Muscle layer of duodenum (tissue), 2 donors: ENCODE data around the gene DDIT4.
"Not testable (repeated sequence)": the region's sequence is repeated elsewhere in the genome, so short reads cannot be mapped to it uniquely, and the experiment has no call there.

Experiments
- H3K27ac ChIP-seq: one replicate; pipeline ENCODE4 v1.7.0; 2013; ENCODE audit warnings: mild to moderate bottlenecking, low read length
- H3K27me3 ChIP-seq: one replicate; pipeline ENCODE4 v1.7.0; 2013; ENCODE audit warnings: low read depth, mild to moderate bottlenecking, control low read depth, low read length
- H3K36me3 ChIP-seq, 2 donors: one replicate each; pipeline ENCODE4 v1.7.0; 2013; ENCODE audit warnings: low read length in 2 of 2, control low read depth in 1 of 2, mild to moderate bottlenecking in 1 of 2; ENCODE audit not compliant: insufficient read depth in 2 of 2, control insufficient read depth in 1 of 2
- H3K4me1 ChIP-seq, 2 donors: one replicate each; pipeline ENCODE4 v1.7.0; 2013; ENCODE audit warnings: low read length in 2 of 2, mild to moderate bottlenecking in 2 of 2, control low read depth in 1 of 2, moderate library complexity in 1 of 2; ENCODE audit not compliant: insufficient read depth in 2 of 2, control insufficient read depth in 1 of 2
- H3K4me3 ChIP-seq, 2 donors: one replicate each; pipeline ENCODE4 v1.7.0; 2013; ENCODE audit warnings: low read length in 2 of 2, low read depth in 1 of 2, mild to moderate bottlenecking in 1 of 2
- H3K9me3 ChIP-seq, 2 donors: one replicate each; pipeline ENCODE4 v1.7.0; 2013; ENCODE audit warnings: low read length in 2 of 2, control low read depth in 1 of 2, mild to moderate bottlenecking in 1 of 2; ENCODE audit not compliant: control insufficient read depth in 1 of 2
- donor health status: healthy.

The DDIT4 gene

DNA sequence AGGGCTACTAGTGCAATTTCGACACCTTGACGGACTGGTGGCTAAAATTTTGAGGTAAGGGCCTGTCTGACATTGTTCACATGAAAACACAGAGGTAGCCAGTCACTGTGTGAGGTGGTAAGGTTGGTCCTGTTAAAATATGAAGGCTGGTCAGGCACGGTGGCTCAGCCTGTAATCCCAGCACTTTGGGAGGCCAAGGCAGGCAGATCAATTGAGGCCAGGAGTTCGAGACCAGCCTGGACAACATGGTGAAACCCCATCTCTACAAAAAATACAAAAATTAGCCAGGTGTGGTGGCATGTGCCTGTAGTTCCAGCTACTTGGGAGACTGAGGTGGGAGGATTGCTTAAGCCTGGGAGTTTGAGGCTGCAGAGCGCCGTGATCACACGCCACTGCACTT lies 34.0 kb downstream of the DDIT4 start:
- H3K27ac ChIP-seq: not testable (repeated sequence)
- H3K4me1 ChIP-seq: peaks cover 11 to 14% of the 10 kb centered on the region in 2 donors

DNA sequence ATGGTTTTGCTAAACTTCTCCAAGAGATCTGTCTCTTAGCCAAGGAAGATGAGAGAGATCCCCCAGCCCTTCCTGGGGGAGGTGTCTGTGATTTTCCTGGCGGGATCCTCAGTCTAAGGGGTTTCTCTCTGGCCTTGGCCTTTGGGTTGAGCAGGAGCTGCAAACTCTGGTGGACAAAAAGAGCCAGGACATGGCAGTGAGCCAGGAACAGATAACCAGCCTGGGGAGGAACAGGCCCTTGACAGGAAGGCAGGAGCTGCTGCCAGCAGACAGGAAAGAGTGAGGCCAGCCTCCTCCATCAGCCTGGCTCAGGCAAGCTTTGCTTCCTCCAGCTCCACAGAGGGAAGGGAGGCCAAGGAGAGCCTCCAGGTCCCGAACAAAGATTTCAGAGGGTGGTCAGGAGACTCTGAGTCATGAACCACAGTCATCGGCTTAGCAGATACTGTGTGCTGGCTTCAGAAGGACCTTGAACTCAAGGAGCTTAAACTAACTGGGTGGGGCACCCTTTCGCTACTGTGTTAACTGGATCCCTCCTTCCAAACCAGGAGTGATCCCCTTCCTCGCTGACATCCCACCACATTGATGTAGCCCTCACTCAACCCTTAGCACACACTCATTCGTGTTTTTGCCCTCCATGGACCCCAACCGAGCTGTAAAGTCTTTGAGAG lies 34.7 kb downstream of the DDIT4 start:
- H3K9me3 ChIP-seq: no peaks in the 10 kb centered on the region
- no peaks in the 10 kb centered on the region for H3K36me3 ChIP-seq
- peak overlapping the region; percentile 39 for H3K27ac ChIP-seq
- peaks cover 11 to 14% of the 10 kb centered on the region in 2 donors for H3K4me1 ChIP-seq
- H3K27me3 ChIP-seq: no peaks in the 10 kb centered on the region
- H3K4me3 ChIP-seq: no peak overlapping the region

More for the DNA sequence above, 34.0 kb downstream of the DDIT4 start:
- H3K4me3 ChIP-seq, H3K27me3 ChIP-seq, H3K9me3 ChIP-seq, H3K36me3 ChIP-seq: not testable (repeated sequence)

DNA sequence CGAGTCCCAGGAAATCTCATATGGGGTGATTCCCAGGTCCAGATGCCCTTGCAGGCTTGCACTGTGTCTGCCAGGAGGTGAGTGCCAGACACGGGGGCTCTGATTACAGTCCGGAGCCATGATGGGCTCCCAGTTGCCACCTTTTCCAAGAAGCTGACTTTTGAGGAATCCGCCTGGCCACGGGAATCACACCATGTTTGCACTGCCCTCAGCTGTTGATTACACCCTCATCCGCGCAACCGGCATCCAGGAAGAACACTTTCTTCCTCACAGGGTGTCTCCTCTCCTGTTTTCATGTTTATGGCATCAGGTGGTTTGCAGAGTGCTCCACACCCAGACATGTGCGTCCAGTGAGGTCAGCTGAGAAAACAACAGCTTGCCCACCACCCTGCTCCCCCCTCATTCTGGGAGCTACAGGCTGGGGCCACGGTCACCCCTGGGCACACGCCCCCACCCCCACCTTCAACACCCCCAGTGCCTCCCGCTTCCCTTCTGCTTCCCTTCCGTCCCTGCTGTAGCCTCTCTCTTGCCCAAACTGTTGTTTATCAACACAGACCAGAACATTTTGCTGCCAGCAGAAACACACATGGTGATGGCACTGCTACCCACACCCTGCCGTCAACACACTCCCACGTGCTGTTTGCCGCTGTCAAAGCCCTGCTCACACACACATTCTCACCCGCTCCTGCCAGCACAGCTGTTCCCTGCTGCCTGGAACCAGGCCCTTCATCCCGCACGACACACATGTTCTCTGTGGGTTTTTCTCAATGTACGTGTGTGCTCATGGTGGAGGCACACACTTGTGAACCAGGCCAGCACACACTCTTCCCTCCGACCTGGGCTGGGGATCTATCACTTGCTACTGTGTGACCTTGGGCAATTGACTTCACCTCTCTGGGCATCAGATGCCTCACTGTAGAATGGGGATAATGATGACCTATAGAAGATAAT lies 35.8 kb downstream of the DDIT4 start:
- no peaks in the 10 kb centered on the region for H3K36me3 ChIP-seq
- no peaks in the 10 kb centered on the region for H3K27me3 ChIP-seq
- no peak overlapping the region for H3K4me3 ChIP-seq
- H3K9me3 ChIP-seq: no peaks in the 10 kb centered on the region
- H3K27ac ChIP-seq: peak overlapping the region; percentile 39
- peaks cover 11 to 14% of the 10 kb centered on the region in 2 donors for H3K4me1 ChIP-seq

DNA sequence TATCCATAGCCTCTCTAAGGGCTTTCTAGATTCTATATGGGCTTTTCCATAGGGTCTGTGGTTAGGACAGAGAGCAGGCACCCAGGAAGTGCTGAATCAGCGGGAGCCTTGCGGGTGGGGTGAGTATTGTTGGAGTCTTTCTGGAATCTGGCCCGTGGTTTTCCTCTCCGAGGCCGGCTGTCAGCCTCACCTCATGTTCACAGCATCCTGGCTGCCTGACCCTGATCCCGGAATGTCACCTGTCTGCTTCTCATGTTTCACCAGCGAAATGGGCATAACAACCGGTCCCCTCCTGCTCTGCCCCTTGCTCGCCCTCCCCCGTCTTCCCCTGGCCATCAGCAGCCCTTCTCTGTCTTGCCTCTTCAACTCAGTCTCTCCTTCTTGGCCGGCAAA lies 36.5 kb downstream of the DDIT4 start:
- Histone ChIP-seq H3K4me3 (no peak overlapping the region), H3K27ac (no peak overlapping the region), H3K27me3 (no peaks in the 10 kb centered on the region), H3K9me3 (no peaks in the 10 kb centered on the region), H3K36me3 (no peaks in the 10 kb centered on the region), H3K4me1 (peaks cover 15 to 17% of the 10 kb centered on the region in 2 donors)

DNA sequence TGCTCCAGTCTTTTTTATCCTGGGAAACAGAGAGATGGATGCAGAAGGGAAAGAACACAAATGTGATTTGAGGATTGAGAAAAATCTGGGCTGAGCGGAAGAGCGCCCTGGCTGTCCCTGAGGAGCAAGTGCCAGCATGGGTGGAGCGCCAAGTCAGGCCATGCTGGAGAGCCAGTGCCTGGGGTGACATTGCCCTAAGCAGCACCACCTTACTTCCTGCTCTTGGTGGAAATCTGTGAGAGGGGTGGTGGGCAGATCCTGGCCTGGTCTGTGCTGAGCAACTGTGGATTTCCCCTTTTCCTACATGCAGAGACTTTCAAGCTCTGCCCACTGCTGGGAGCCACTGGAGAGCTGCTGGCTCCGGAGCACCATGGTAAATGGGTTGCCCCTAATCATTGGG lies 36.9 kb downstream of the DDIT4 start:
- no peak overlapping the region for H3K27ac ChIP-seq
- H3K9me3 ChIP-seq: no peaks in the 10 kb centered on the region
- no peak overlapping the region for H3K4me3 ChIP-seq
- peaks cover 19 to 21% of the 10 kb centered on the region in 2 donors for H3K4me1 ChIP-seq
- H3K36me3 ChIP-seq: no peaks in the 10 kb centered on the region
- no peaks in the 10 kb centered on the region for H3K27me3 ChIP-seq

DNA sequence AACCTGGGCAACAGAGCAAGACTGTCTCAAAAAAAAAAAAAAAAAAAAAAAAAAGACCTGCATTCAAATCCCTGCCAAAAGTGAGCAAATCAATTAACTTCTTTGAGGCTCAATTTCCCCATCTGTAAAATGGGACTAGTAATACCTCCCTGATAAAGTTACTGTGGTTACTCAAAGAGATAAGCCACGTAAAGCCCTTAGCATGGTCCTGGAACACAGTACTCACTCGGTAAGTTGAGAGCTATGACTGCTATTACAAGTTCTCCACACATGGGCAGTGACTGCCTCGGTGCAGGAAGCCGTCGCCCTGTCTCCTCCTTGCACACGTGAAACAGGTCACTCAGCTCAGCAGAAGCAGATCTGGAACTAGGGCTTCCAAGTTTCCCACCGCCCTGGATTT lies 37.9 kb downstream of the DDIT4 start:
- Histone ChIP-seq H3K27me3 (no peaks in the 10 kb centered on the region), H3K4me1 (peaks cover 29 to 31% of the 10 kb centered on the region in 2 donors), H3K27ac (no peak overlapping the region), H3K36me3 (no peaks in the 10 kb centered on the region), H3K9me3 (no peaks in the 10 kb centered on the region), H3K4me3 (no peak overlapping the region)

DNA sequence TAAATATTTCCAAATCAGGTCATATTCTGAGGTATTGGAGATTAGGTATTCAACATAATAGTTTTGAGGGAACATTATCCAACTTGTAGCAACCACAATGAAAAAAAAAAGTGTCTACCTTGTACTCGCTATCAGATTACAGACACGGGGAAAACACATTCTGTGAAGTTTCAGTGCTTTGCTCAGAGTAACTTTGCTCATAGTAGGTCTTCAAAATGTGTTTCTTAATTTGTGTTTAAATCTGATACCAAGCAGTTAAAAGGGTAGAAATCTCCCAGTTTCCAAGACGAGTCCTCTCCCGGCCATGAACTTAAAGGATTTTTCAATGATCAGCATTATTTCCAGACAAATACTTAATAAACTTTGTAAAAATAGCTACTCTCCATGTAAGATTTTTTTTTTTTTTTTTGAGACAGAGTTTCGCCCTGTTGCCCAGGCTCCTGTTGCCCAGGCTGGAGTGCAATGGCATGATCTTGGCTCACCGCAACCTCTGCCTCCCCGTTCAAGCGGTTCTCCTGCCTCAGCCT lies 39.2 kb downstream of the DDIT4 start:
- H3K4me3 ChIP-seq: no peak overlapping the region
- H3K9me3 ChIP-seq: no peaks in the 10 kb centered on the region
- H3K27ac ChIP-seq: no peak overlapping the region
- H3K27me3 ChIP-seq: no peaks in the 10 kb centered on the region
- H3K36me3 ChIP-seq: no peaks in the 10 kb centered on the region
- peaks cover 31 to 34% of the 10 kb centered on the region in 2 donors for H3K4me1 ChIP-seq

DNA sequence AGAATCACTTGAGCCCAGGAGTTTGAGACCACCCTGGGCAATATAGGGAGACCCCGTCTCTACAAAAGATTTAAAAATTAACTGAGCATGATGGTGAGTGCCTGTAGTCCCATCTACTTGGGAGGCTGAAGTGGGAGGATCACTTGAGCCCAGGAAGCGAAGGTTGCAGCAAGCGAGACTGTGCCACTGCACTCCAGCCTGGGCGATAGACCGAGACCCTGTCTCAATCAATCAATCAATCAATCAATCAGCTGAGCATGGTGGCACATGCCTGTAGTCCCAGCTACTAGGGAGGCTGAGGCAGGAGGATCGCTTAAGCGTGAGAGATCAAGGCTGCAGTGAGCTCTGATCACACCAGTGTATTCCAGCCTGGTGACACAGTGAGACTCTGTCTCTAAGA lies 40.5 kb downstream of the DDIT4 start:
- no peak overlapping the region for H3K4me3 ChIP-seq

DNA sequence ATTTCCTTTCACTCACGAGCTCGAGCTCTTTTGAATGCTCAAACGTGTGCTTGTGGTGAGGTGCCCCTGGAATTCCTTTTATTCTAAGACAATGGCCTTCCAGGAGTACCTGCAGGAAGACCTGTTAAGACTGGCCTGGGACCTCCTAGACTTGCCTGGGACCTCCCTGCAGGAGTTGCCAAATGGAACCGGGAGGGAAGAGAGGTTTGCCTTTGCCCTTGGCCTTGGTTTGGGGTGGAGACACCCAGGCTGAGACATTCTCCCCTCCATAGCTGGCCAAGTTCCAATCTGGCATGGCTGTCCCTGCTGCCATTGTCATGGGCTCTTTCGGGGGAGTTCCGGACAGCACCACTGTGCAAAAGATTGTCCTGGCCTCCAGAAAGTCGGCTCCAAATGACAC lies 41.3 kb downstream of the DDIT4 start:
- Histone ChIP-seq H3K27me3 (no peaks in the 10 kb centered on the region), H3K4me1 (peaks cover 20 to 32% of the 10 kb centered on the region in 2 donors), H3K4me3 (no peak overlapping the region), H3K9me3 (no peaks in the 10 kb centered on the region), H3K27ac (peak overlapping the region; percentile 24), H3K36me3 (no peaks in the 10 kb centered on the region)

More for the DNA sequence above, 40.5 kb downstream of the DDIT4 start:
- no peaks in the 10 kb centered on the region for H3K27me3 ChIP-seq
- no peaks in the 10 kb centered on the region for H3K36me3 ChIP-seq
- peaks cover 19 to 33% of the 10 kb centered on the region in 2 donors for H3K4me1 ChIP-seq
- H3K27ac ChIP-seq: no peak overlapping the region
- H3K9me3 ChIP-seq: no peaks in the 10 kb centered on the region

DNA sequence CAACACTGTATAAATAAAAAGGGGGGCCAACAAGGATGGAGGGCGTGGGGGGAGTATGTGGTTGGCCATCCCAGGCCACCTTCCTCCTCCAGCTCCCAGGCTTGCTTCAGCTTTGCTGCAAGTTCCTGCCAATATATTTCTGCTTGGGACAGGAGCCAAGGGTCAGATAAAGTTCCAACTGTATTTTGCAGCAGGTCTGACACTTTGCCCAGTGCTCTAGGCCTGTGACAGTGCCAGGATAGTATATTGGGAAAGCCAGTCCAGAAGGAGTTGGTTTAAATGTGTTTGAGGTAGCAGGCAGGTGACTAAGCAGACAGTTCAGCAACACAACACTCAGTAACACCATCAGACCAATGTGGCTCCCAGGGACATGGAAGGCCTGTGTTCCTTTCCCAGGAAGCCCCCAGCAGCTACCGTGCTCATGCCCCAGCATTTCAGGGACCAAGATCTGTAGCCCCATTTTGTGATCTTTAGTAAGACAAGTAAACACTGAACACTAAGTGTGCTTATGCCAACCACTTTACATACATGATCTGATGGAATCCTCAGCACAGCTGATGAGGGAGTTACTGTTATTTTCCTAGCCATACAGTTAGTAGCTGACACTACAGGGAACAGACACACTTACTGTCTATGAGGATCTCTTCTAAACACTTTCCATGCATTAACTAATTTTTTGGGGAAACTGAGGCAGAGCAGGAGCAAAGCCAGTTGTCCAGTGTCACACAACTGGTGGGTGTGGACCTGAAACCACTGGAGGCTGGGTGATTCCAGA lies 42.1 kb downstream of the DDIT4 start:
- H3K9me3 ChIP-seq: no peaks in the 10 kb centered on the region
- peak overlapping the region; percentile 24 for H3K27ac ChIP-seq
- no peaks in the 10 kb centered on the region for H3K27me3 ChIP-seq
- no peak overlapping the region for H3K4me3 ChIP-seq
- peaks cover 0 to 3% of the 10 kb centered on the region in 2 donors for H3K36me3 ChIP-seq
- peaks cover 27 to 39% of the 10 kb centered on the region in 2 donors for H3K4me1 ChIP-seq

DNA sequence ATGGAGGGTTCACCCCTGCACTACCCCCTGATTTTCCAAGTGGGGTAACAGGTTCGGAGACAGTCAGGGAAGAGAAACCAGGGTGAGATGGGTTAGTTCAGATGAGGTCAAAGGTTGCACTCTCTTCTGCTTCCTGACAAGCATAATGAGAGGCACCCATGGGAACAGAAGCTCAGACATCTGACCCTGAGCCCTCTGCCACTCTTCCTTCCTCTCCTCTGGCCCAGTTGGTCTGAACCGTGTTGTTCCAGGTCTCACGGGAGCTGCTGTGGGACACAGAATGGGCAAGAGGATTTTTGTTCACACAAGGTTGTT lies 42.6 kb downstream of the DDIT4 start:
- Histone ChIP-seq H3K27me3 (no peaks in the 10 kb centered on the region), H3K36me3 (peaks cover 0 to 3% of the 10 kb centered on the region in 2 donors), H3K27ac (peak overlapping the region; percentile 24), H3K4me1 (peaks cover 30 to 43% of the 10 kb centered on the region in 2 donors), H3K4me3 (no peak overlapping the region), H3K9me3 (no peaks in the 10 kb centered on the region)
